OCI-LY3 (cell line): Measurements from ENCODE around the gene HBA1.

Experiments used
- EZH2phosphoT487 ChIP-seq: fragments of 200-600 bp; shearing (Covaris generic); IDR thresholded peaks from 2 replicates; pipeline ENCODE4 v1.6.1; 2018; ENCODE audit warnings: antibody characterized with exemption, mixed run types, low read depth
- TF ChIP-seq, protein P1 (sequence below): fragments of 200-600, 300-600 bp; sonication (generic); IDR thresholded peaks from 2 replicates; pipeline ENCODE4 v1.5.1; 2014; ENCODE audit warnings: antibody characterized with exemption, low read length, low read depth

DNA sequence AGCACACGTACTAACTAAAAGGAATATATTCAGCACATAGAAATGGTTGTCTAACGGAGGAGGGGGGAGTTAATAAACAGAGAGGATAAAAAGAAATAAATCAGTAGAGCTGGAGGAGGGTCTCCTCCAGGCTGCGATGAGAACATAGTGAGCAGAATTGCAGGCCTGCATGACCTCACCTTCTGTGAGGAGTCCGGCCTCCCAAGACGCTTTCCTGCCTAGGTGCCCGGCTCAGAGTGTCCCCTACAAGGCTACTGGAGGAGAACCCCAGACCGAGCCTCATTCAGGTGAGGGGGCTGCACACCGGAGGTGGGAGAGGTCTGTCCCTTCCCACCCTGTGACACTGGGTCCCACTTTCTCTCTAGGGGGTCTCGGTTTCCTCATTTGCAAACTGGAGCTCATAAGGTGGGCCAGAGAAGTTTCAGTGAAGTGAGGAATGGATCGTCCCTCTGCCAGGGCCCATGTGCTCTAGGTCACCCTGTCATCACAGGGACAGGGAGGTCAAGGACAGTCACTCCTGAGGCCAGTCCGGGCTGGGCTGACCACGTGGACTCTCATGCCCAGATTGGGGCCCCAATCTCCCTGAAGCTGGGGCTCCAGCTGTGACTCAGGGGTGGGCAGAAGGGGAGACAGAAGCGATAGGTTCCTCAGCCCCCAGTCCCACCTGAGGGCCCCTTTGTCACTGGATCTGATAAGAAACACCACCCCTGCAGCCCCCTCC lies 14.0 kb upstream of the HBA1 start:
- TF ChIP-seq, protein P1, sequence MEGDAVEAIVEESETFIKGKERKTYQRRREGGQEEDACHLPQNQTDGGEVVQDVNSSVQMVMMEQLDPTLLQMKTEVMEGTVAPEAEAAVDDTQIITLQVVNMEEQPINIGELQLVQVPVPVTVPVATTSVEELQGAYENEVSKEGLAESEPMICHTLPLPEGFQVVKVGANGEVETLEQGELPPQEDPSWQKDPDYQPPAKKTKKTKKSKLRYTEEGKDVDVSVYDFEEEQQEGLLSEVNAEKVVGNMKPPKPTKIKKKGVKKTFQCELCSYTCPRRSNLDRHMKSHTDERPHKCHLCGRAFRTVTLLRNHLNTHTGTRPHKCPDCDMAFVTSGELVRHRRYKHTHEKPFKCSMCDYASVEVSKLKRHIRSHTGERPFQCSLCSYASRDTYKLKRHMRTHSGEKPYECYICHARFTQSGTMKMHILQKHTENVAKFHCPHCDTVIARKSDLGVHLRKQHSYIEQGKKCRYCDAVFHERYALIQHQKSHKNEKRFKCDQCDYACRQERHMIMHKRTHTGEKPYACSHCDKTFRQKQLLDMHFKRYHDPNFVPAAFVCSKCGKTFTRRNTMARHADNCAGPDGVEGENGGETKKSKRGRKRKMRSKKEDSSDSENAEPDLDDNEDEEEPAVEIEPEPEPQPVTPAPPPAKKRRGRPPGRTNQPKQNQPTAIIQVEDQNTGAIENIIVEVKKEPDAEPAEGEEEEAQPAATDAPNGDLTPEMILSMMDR = no peak
- TF ChIP-seq EZH2phosphoT487 = no peak
